ENCODE measurements around the gene SRRM3.
"Not testable (repeated sequence)": the region's sequence is repeated elsewhere in the genome, so short reads cannot be mapped to it uniquely, and the experiment has no call there.

SRRM3 gene

DNA sequence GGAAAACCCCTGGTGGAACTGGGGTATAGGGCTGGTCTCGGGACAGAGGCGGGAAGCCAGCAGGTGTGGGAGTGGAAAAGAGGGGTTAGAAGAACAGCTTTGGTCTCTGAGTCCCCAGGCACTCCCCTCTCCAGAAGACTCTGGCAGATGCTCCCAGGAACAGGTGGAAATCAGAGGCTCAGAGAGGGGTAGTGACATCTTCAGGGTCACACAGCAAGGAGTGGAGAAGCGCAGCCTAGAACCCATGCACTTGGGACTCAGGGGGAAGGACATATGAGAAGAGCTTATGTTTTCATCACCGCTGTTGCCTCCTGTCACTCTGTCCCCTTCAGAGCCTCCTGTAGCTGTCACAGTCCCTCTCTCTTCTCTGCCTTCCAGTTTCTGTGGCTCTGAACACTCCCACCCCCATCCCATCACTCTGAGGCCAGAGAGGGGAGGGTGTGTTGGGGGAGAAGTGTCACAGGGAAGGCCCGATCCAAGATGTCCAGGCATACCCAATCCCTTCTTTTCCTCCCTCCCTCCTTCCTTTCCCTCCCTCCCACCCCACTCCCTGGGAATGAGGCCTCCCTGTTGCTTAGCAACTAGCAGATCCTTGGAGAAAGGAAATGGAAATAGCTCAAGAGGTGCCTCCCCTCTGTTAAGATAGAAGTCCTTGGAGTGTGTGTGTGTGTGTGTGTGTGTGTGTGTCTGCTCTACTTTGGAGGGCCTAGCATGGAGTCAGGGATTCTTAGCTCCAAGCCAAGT, 32.0 kb downstream of the SRRM3 start:
- TF ChIP-seq YY1 (IDR thresholded peaks at IDR 0.05; ENCODE audit: insufficient read depth, insufficient read length) = no peak
- TF ChIP-seq SUZ12 (IDR thresholded peaks at IDR 0.05; ENCODE audit: extremely low read depth, insufficient read depth, insufficient read length) = no peak
- TF ChIP-seq ZNF274 (IDR thresholded peaks at IDR 0.05; ENCODE audit: low read depth, low read length) = no peak
- H3K4me1 ChIP-seq (ENCODE audit: insufficient read depth, insufficient read length) = peaks cover 16% of the 10 kb centered on the region
- H3K36me3 ChIP-seq (ENCODE audit: insufficient read depth, insufficient read length, low read length) = no peaks in the 10 kb centered on the region
- no peaks in the 10 kb centered on the region for H3K27me3 ChIP-seq (ENCODE audit: insufficient read depth, insufficient read length)
- H3K9me3 ChIP-seq (ENCODE audit: insufficient read depth, low read length) = no peaks in the 10 kb centered on the region
- H3K9ac ChIP-seq (ENCODE audit: insufficient read length, low read depth) = no peak overlapping the region
- DNase-seq (ENCODE audit: low read depth, low spot score) = peak; percentile 83
- no peak overlapping the region for H3K4me3 ChIP-seq (ENCODE audit: insufficient read length, low read depth)

DNA sequence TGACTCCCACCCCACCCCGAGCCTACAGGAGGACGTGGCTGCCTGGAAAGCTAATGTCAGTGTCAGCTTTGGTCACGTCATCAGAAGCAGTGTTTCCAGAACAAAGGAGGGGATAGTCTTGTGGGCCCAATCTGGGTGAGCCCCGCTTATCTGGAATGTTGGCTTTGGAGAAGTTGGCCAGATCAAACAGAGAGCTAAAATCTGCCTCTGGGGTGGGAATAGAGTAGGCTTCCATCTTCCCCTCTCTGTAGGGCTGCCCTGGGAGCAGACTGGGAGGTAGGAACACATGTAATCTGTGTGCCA, 32.5 kb downstream of the SRRM3 start:
- no peak for DNase-seq (ENCODE audit: low read depth, low spot score)
- no peak for TF ChIP-seq ZNF274 (IDR thresholded peaks at IDR 0.05; ENCODE audit: low read depth, low read length)
- TF ChIP-seq SUZ12 (IDR thresholded peaks at IDR 0.05; ENCODE audit: extremely low read depth, insufficient read depth, insufficient read length) = no peak
- TF ChIP-seq YY1 (IDR thresholded peaks at IDR 0.05; ENCODE audit: insufficient read depth, insufficient read length) = no peak
- Histone ChIP-seq H3K9ac (ENCODE audit: insufficient read length, low read depth) (no peak overlapping the region), H3K36me3 (ENCODE audit: insufficient read depth, insufficient read length, low read length) (no peaks in the 10 kb centered on the region), H3K4me3 (ENCODE audit: insufficient read length, low read depth) (no peak overlapping the region), H3K27me3 (ENCODE audit: insufficient read depth, insufficient read length) (no peaks in the 10 kb centered on the region), H3K9me3 (ENCODE audit: insufficient read depth, low read length) (no peaks in the 10 kb centered on the region), H3K4me1 (ENCODE audit: insufficient read depth, insufficient read length) (peaks cover 16% of the 10 kb centered on the region)

DNA sequence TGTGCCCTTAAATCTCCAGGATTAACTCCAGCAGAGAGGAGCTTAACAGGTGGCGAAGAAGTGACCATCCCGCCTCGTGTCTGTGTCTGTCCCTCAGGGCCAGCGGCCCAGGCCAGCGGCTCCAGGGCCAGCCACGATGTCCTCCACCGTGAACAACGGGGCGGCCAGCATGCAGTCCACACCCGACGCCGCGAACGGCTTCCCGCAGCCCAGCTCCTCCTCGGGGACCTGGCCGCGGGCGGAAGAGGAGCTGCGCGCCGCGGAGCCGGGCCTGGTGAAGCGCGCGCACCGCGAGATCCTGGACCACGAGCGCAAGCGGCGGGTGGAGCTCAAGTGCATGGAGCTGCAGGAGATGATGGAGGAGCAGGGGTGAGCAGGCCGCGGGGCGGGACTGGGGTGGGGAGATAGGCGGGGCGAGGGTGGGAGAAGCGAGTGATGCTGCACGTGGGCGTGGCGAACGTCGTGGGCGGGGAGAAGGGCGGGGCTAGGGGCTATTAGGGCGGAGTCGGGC, 33.3 kb downstream of the SRRM3 start:
- TF ChIP-seq YY1 (IDR thresholded peaks at IDR 0.05; ENCODE audit: insufficient read depth, insufficient read length) (no peak), ZNF274 (IDR thresholded peaks at IDR 0.05; ENCODE audit: low read depth, low read length) (no peak), SUZ12 (IDR thresholded peaks at IDR 0.05; ENCODE audit: extremely low read depth, insufficient read depth, insufficient read length) (no peak)
- no peaks in the 10 kb centered on the region for H3K9me3 ChIP-seq (ENCODE audit: insufficient read depth, low read length)
- peak; percentile 87 for DNase-seq (ENCODE audit: low read depth, low spot score)
- no peaks in the 10 kb centered on the region for H3K27me3 ChIP-seq (ENCODE audit: insufficient read depth, insufficient read length)
- peaks cover 16% of the 10 kb centered on the region for H3K4me1 ChIP-seq (ENCODE audit: insufficient read depth, insufficient read length)
- H3K36me3 ChIP-seq (ENCODE audit: insufficient read depth, insufficient read length, low read length) = no peaks in the 10 kb centered on the region
- peak overlapping the region; percentile 69 for H3K4me3 ChIP-seq (ENCODE audit: insufficient read length, low read depth)
- peak overlapping the region; percentile 88 for H3K9ac ChIP-seq (ENCODE audit: insufficient read length, low read depth)

DNA sequence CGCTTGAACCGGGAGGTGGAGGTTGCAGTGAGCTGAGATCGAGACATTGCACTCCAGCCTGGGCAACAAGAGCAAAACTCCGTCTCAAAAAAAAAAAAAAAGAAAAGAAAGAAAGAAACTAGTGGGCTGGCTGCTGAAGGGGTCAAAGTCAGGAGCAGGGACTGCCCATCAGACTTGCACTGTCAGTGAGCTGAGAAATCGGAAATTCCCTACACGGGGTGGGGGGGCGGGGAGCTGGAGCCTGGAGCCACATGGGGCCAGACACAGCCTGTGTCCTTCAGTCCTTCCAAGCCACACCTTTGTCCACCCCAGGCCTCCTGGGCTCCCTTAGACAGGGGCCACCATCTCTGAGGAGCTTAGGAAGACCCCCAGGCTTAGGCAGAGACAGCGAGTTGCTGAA, 34.5 kb downstream of the SRRM3 start:
- H3K9me3 ChIP-seq (ENCODE audit: insufficient read depth, low read length) = no peaks in the 10 kb centered on the region
- H3K9ac ChIP-seq (ENCODE audit: insufficient read length, low read depth) = no peak overlapping the region
- no peaks in the 10 kb centered on the region for H3K27me3 ChIP-seq (ENCODE audit: insufficient read depth, insufficient read length)
- TF ChIP-seq YY1 (IDR thresholded peaks at IDR 0.05; ENCODE audit: insufficient read depth, insufficient read length) (no peak), ZNF274 (IDR thresholded peaks at IDR 0.05; ENCODE audit: low read depth, low read length) (no peak), SUZ12 (IDR thresholded peaks at IDR 0.05; ENCODE audit: extremely low read depth, insufficient read depth, insufficient read length) (no peak)
- H3K4me1 ChIP-seq (ENCODE audit: insufficient read depth, insufficient read length) = peaks cover 15% of the 10 kb centered on the region
- H3K4me3 ChIP-seq (ENCODE audit: insufficient read length, low read depth) = no peak overlapping the region
- DNase-seq (ENCODE audit: low read depth, low spot score) = no peak
- H3K36me3 ChIP-seq (ENCODE audit: insufficient read depth, insufficient read length, low read length) = no peaks in the 10 kb centered on the region

DNA sequence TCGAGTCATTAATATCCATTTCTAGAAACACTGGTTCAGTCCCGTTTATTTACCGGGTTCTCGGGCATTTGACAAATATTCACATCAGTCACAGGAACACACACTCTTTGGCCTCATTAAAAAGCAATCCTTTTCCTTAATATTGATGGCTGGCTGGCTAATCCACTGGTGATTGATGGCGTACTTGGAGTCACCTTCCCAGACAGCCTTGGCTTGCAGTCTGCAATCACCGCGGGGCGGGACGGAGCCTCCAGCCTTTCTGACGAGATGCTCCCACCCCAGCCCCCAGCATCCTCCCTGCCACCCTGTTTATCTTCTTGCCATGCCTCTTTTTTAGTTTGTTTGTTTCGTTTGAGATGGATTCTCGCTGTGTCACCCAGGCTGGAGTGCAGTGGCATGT, 36.6 kb downstream of the SRRM3 start:
- Histone ChIP-seq H3K9ac (ENCODE audit: insufficient read length, low read depth) (no peak overlapping the region), H3K36me3 (ENCODE audit: insufficient read depth, insufficient read length, low read length) (no peaks in the 10 kb centered on the region), H3K9me3 (ENCODE audit: insufficient read depth, low read length) (peaks cover 5% of the 10 kb centered on the region; the same call in 1 of the 2 replicates), H3K27me3 (ENCODE audit: insufficient read depth, insufficient read length) (no peaks in the 10 kb centered on the region), H3K4me3 (ENCODE audit: insufficient read length, low read depth) (no peak overlapping the region), H3K4me1 (ENCODE audit: insufficient read depth, insufficient read length) (peaks cover 11% of the 10 kb centered on the region)
- no peak for TF ChIP-seq SUZ12 (IDR thresholded peaks at IDR 0.05; ENCODE audit: extremely low read depth, insufficient read depth, insufficient read length)
- TF ChIP-seq YY1 (IDR thresholded peaks at IDR 0.05; ENCODE audit: insufficient read depth, insufficient read length) = no peak
- no peak for TF ChIP-seq ZNF274 (IDR thresholded peaks at IDR 0.05; ENCODE audit: low read depth, low read length)
- no peak for DNase-seq (ENCODE audit: low read depth, low spot score)

DNA sequence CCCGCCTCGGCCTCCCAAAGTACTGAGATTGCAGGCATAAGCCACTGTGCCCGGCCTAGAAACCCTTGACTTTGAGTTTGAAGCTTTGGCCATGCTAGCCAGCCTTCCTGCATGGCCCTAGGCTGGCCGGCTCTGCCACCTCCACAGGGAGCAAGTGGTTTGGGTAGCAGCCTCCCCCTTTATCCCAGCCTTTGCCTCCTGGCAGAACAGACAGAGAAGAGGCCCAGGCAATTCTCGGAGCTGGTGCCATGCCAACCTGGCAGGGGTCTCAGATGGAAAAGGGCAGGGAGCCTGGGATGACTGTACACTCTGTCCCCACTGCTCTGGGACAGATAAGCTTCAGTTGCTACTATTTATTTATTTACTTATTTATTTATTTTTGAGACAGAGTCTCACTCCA, 39.4 kb downstream of the SRRM3 start:
- Histone ChIP-seq H3K4me3 (ENCODE audit: insufficient read length, low read depth) (no peak overlapping the region), H3K9me3 (ENCODE audit: insufficient read depth, low read length) (peaks cover 5% of the 10 kb centered on the region; the same call in 1 of the 2 replicates)
- no peak for TF ChIP-seq ZNF274 (IDR thresholded peaks at IDR 0.05; ENCODE audit: low read depth, low read length)
- no peak for TF ChIP-seq YY1 (IDR thresholded peaks at IDR 0.05; ENCODE audit: insufficient read depth, insufficient read length)

DNA sequence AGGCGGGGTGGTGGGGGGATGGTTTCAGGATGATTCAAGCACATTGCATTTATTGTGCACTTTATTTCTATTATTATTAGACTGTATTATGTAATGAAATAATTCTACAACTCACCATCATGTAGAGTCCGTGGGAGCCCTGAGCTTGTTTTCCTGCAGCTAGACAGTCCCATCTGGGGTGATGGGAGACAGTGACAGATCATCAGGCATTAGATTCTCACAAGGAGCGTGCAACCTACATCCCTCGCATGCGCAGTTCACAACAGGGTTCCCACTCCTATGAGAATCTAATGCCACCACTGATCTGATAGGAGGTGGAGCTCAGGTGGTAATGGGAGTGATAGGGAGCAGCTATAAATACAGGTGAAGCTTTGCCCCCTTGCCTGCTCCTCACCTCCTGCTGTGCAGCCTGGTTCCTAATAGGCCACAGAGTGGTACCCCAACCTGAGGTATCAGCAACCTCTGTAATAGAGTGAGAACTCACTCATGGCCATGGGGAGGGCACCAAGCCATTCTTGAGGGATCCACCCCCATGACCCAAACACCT, 40.9 kb downstream of the SRRM3 start:
- H3K9ac ChIP-seq (ENCODE audit: insufficient read length, low read depth); H3K9me3 ChIP-seq (ENCODE audit: insufficient read depth, low read length); H3K36me3 ChIP-seq (ENCODE audit: insufficient read depth, insufficient read length, low read length); H3K27me3 ChIP-seq (ENCODE audit: insufficient read depth, insufficient read length); H3K4me3 ChIP-seq (ENCODE audit: insufficient read length, low read depth); DNase-seq (ENCODE audit: low read depth, low spot score); H3K4me1 ChIP-seq (ENCODE audit: insufficient read depth, insufficient read length): not testable (repeated sequence)

More for the DNA sequence above, 39.4 kb downstream of the SRRM3 start:
- Histone ChIP-seq H3K36me3 (ENCODE audit: insufficient read depth, insufficient read length, low read length) (no peaks in the 10 kb centered on the region), H3K27me3 (ENCODE audit: insufficient read depth, insufficient read length) (no peaks in the 10 kb centered on the region), H3K4me1 (ENCODE audit: insufficient read depth, insufficient read length) (peaks cover 9% of the 10 kb centered on the region), H3K9ac (ENCODE audit: insufficient read length, low read depth) (no peak overlapping the region)
- DNase-seq (ENCODE audit: low read depth, low spot score) = no peak
